Aorta (tissue), 5 donors: ENCODE measurements around the gene LMO7. TPM values are rescaled to one million over a fixed set of nuclear protein-coding genes. Genes with fewer than 3 reads are reported as not detected.

ENCODE experiments used
- ATAC-seq: fragments of 200-7000 bp; cut with Tn5 transposase; one replicate; pipeline ENCODE4 v1.9.1; 2022; ENCODE audit warnings: moderate library complexity; ENCODE audit not compliant: low FRiP score
- DNase-seq, 2 donors: peaks; one replicate each; pipeline ENCODE4 v3.0.0-alpha.2; 2020
- H3K27ac ChIP-seq, 2 donors: one replicate each; pipeline ENCODE4 v1.5.1; 2013; ENCODE audit warnings: low read length in 2 of 2, mild to moderate bottlenecking in 2 of 2, moderate library complexity in 2 of 2, control low read depth in 1 of 2, inconsistent platforms in 1 of 2, low read depth in 1 of 2
- H3K27me3 ChIP-seq, 2 donors: one replicate each; pipeline ENCODE4 v1.6.1; 2013; ENCODE audit warnings: control low read depth in 1 of 2, low read length in 1 of 2, mild to moderate bottlenecking in 1 of 2, moderate library complexity in 1 of 2; ENCODE audit not compliant: insufficient read depth in 2 of 2, control insufficient read depth in 1 of 2
- H3K36me3 ChIP-seq, 2 donors: one replicate each; pipeline ENCODE4 v1.6.1; 2013; ENCODE audit warnings: control low read depth in 1 of 2, low read length in 1 of 2, mild to moderate bottlenecking in 1 of 2; ENCODE audit not compliant: insufficient read depth in 2 of 2, control insufficient read depth in 1 of 2
- H3K4me1 ChIP-seq, 2 donors: one replicate each; pipeline ENCODE4 v1.6.1; 2013; ENCODE audit warnings: low read length in 2 of 2, control low read depth in 1 of 2, mild to moderate bottlenecking in 1 of 2, moderate library complexity in 1 of 2; ENCODE audit not compliant: insufficient read depth in 2 of 2, control insufficient read depth in 1 of 2
- H3K4me3 ChIP-seq, 2 donors: one replicate each; pipeline ENCODE4 v1.5.1; 2013; ENCODE audit warnings: low read length in 2 of 2, control low read depth in 1 of 2, mild to moderate bottlenecking in 1 of 2
- H3K9me3 ChIP-seq: one replicate; pipeline ENCODE4 v1.6.1; 2013; ENCODE audit warnings: mild to moderate bottlenecking, low read length; ENCODE audit not compliant: control insufficient read depth
- WGBS, 2 donors: extraction: QIAGEN DNeasy Blood & Tissue Kit; methylation state at CpG; one replicate each; pipeline ENCODE4 v1.1.7; 2013; 5-methylcytosine and 5-hydroxymethylcytosine counted together
- intact Hi-C, 2 donors: fragments of 100-400 bp; cut with DNase I; formaldehyde crosslinking; loops; one replicate each; pipeline versions ENCODE4 v1.14.2 to v1.15.0; 2022
- polyA plus RNA-seq, 2 donors: library from polyadenylated mRNA; stranded (reverse); fragments of 200-250 nt; gene quantifications; one replicate each; pipeline ENCODE4 v1.2.3, GENCODE V29; 2013
- total RNA-seq, 2 donors: library from RNA; stranded (reverse); fragmentation: NEBNext Ultra II Directional; extraction: Animal tissue kit (Norgen Biotek cat#: 25700); gene quantifications; one replicate each; pipeline ENCODE4 v1.2.1, GENCODE V29; 2021
- donor health status: healthy with polysubstance abuse.
- donor health status: Bipolar disorder and iron deficiency.
- donor health status: DM: no; HTN: no; CAD: no.
- donor health status: DM: no; HTN: no; CAD: no.
- donor health status: DM: yes; HTN: yes; CAD: no.

Gene LMO7
- total and polyA plus RNA-seq, 4 donors: 31.7 to 76.8 (median 55.9) TPM

DNA sequence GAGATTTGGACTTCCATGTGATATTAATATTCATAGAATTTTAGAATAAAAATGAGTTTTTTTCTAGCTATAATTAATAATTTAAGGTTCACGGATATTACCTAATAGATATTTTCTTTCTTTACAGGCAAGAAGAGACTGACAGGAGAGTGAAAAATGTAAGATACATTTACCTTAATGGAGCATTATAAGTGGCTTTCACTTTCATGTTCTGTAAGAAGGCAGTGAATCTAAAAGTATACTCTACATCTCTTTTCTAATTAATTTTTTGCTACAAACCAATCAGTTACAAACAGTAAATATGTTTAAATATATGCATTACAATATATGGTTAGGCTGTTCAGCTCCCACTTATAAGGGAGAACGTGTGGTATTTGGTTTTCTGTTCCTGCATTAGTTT lies 159.1 kb downstream of the LMO7 start:
- WGBS, 2 donors: 94 to 98% methylated on average over 2 of the region's 2 CpGs
- intact Hi-C loops: no loop called here
- no peak for DNase-seq

DNA sequence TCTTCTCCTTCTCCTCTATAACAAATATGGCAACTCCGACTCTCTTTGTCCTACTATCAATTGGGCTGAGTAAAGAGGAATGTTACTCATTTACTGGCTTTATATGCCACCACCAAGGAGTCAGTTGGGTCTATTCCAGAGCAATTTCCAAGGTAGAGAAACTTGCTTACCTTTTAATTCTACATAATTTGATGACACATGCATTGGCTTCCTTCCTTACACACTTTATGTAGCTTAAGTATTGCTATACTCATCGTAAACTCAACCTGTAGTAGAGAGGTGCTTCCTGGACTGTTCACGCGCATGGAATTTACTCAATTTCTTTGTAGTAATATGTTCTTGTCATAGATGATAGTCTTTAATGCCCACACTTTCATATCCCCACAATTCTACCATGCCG lies 160.7 kb downstream of the LMO7 start:
- WGBS, 2 donors: 96 to 100% methylated on average over 5 of the region's 5 CpGs
- intact Hi-C loops: no loop called here

More for the DNA sequence above, 159.1 kb downstream of the LMO7 start:
- no peaks in the 10 kb centered on the region for H3K4me1 ChIP-seq
- H3K36me3 ChIP-seq: no peaks in the 10 kb centered on the region
- no peaks in the 10 kb centered on the region for H3K27me3 ChIP-seq
- no peaks in the 10 kb centered on the region for H3K9me3 ChIP-seq
- H3K27ac ChIP-seq: no peak overlapping the region
- H3K4me3 ChIP-seq: no peak overlapping the region
- no peak for ATAC-seq

DNA sequence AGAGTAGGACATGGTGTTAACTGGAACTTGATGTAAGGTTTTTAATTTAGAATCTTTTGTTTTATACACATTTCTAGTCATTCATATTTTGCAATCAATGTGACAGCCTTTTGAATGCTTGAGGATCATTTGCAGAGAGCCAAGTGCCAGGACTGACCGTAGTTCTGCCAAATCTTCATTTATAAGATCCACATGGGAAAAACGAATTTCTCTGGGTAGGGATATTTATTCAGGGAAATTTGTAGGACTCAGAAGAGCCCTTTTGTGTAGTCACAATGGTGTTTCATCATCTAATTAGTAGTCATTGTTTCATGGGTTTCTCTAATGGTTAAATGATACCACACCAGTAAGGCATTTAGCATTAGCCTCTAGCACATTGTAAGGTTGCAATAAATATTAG lies 161.1 kb downstream of the LMO7 start:
- H3K27ac ChIP-seq: no peak overlapping the region
- H3K27me3 ChIP-seq: no peaks in the 10 kb centered on the region
- no peaks in the 10 kb centered on the region for H3K9me3 ChIP-seq
- DNase-seq (no peak), ATAC-seq (no peak)
- H3K36me3 ChIP-seq: no peaks in the 10 kb centered on the region
- 74 to 83% methylated on average over 2 of the region's 2 CpGs for WGBS, 2 donors
- no peak overlapping the region for H3K4me3 ChIP-seq
- H3K4me1 ChIP-seq: no peaks in the 10 kb centered on the region
- intact Hi-C loops: no loop called here

More for the DNA sequence above, 160.7 kb downstream of the LMO7 start:
- no peaks in the 10 kb centered on the region for H3K36me3 ChIP-seq
- ATAC-seq (no peak), DNase-seq (no peak)
- no peaks in the 10 kb centered on the region for H3K27me3 ChIP-seq
- no peaks in the 10 kb centered on the region for H3K9me3 ChIP-seq
- no peak overlapping the region for H3K27ac ChIP-seq
- H3K4me3 ChIP-seq: no peak overlapping the region
- H3K4me1 ChIP-seq: no peaks in the 10 kb centered on the region

DNA sequence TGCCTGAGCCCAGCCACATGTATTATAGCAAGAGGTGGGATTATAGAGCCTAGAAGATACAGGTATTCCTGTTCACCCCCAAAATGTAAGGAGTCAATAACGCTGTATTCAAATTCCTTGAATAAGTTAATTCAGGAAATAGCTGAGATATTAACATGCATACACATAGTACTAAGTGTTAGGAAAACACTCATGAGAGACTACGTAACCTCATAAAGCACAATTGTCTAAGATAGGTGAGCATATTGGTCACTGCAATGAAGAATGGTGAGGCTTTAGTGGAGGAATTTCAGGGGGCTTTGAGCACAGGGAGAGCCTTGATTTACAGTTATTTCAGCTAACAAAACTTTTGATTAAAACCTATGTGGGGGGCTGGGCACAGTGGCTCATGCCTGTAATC lies 161.6 kb downstream of the LMO7 start:
- no peaks in the 10 kb centered on the region for H3K36me3 ChIP-seq
- no peak for DNase-seq
- 88 to 95% methylated on average over 2 of the region's 2 CpGs for WGBS, 2 donors
- ATAC-seq: no peak
- H3K27ac ChIP-seq: no peak overlapping the region
- no peaks in the 10 kb centered on the region for H3K9me3 ChIP-seq
- H3K4me3 ChIP-seq: no peak overlapping the region
- no peaks in the 10 kb centered on the region for H3K27me3 ChIP-seq
- intact Hi-C loops: no loop called here
- no peaks in the 10 kb centered on the region for H3K4me1 ChIP-seq

DNA sequence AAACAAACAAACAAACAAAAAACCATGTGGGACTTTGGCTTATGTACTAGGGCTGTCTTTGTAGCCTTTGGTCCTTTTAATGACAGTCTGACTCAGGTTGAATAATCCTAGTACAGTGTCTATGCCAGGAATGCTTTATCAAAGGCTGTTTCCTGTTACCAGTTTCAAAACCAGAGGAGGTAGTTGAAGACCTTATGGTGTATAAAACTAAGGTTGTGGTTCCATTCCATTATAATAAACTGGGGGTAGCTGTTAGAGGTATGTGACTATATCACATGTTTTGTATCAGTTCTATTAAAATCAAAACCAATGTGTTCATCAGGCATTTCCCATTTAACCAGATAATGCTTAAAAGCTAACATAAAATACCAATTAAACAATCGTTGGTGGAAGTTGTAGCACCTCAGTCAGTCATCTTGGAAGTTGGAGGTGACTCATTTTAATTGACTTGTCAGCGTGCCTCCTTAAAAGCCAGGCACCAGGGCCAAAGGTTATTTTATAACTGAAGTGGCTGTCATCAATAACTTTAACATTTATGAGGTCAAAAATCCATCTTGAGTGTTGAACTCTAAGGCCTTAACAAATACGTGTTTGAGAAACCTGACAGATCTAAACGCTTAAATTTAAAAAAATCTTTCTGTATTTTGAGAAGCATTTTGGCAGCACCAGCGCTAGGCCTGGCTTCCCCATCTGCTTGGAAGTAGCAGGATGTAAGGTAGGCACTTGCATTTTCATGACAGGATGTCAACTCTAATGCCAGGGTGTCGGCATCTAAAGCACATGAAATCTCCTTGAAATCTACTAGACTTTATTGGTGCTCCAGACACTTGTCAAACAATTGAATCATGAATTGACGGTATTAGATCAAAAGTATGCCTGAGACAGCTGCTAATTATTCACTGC lies 162.5 kb downstream of the LMO7 start:
- intact Hi-C loops: no loop called here
- ATAC-seq: no peak

DNA sequence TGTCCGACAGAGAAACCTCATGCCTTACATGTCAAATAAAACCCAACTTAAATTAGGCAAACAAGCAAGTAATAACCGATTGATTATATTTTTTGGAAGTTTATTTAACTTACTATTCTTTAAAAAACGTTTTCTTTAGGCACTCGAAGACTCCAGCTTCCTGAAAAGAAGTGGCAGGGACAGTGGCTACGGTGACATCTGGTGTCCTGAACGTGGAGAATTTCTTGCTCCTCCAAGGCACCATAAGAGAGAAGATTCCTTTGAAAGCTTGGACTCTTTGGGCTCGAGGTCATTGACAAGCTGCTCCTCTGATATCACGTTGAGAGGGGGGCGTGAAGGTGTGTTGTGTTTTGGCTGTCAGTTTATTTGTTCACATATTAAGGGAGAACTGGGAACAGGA lies 164.4 kb downstream of the LMO7 start:
- ATAC-seq (no peak), DNase-seq (no peak)
- H3K27me3 ChIP-seq: no peaks in the 10 kb centered on the region
- H3K4me1 ChIP-seq: peaks cover 0 to 2% of the 10 kb centered on the region in 2 donors
- no peaks in the 10 kb centered on the region for H3K9me3 ChIP-seq
- H3K4me3 ChIP-seq: peak overlapping the region in 1 of 2 donors; percentile 54
- WGBS, 2 donors: 38 to 46% methylated on average over 9 of the region's 9 CpGs
- intact Hi-C loops: loop anchor here (5.0 kb wide), 2 partner anchors 33 to 38 kb away; no protein-coding TSS in a partner anchor
- peak overlapping the region; percentile 40 to 59 for H3K27ac ChIP-seq
- no peaks in the 10 kb centered on the region for H3K36me3 ChIP-seq

More for the DNA sequence above, 162.5 kb downstream of the LMO7 start:
- Histone ChIP-seq H3K27ac (no peak overlapping the region), H3K9me3 (no peaks in the 10 kb centered on the region), H3K27me3 (no peaks in the 10 kb centered on the region), H3K36me3 (no peaks in the 10 kb centered on the region), H3K4me1 (no peaks in the 10 kb centered on the region), H3K4me3 (no peak overlapping the region)
- 66 to 71% methylated on average over 7 of the region's 7 CpGs for WGBS, 2 donors
- DNase-seq: no peak

DNA sequence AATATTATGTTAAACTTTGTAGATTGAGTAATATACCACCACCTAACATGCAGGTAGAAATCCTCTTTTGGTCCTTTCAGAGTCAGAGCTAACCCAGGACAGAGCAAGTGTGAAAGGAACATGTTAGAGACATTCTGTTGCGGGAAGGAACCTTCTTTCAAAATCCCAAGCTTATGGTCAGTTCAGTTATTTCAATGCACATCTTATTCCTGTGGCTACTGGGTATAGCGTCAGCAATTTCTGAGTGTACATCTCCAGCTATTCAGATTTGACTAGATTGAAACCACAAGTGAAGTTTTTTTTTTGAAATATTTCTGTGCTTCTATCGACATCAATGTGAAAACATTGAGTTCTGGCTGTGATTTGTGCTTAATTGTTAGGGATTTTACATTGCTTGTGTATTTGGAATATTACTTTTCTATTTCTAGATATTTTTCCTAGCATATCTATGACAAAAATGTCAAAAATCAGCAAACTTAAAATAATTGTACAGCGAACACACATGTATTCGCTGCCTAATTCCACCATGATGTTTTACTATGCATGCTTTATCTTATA lies 165.3 kb downstream of the LMO7 start:
- H3K4me1 ChIP-seq: peaks cover 0 to 2% of the 10 kb centered on the region in 2 donors
- intact Hi-C loops: loop anchor here (5.0 kb wide), 2 partner anchors 34 to 39 kb away; no protein-coding TSS in a partner anchor
- no peaks in the 10 kb centered on the region for H3K27me3 ChIP-seq
- WGBS, 2 donors: 47 to 69% methylated on average over 5 of the region's 5 CpGs
- ATAC-seq: no peak
- no peaks in the 10 kb centered on the region for H3K9me3 ChIP-seq
- H3K36me3 ChIP-seq: no peaks in the 10 kb centered on the region
- H3K4me3 ChIP-seq: no peak overlapping the region
- DNase-seq: no peak
- no peak overlapping the region for H3K27ac ChIP-seq

DNA sequence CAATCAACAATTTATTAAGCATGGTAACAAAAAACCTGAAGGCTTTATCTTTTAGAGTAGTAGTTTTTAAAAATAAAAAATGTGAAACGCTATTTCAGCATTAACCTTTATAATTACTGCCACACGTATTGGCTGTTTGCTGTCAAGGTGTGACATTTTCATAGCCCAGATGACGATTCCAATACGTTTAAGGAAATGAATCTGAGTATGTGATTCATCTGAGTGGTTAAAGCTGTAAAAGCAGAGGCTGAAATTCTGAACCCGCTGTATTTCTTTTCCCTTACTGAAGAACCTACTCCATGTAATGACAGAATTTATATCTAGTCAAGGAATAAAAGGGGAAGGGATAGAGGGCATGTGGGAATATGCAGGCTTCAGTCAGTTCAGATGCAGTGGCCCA lies 166.0 kb downstream of the LMO7 start:
- ATAC-seq: no peak
- H3K27ac ChIP-seq: peak overlapping the region in 1 of 2 donors; percentile 30
- H3K4me1 ChIP-seq: peaks cover 2 to 4% of the 10 kb centered on the region in 2 donors
- WGBS, 2 donors: 77 to 79% methylated on average over 5 of the region's 5 CpGs
- intact Hi-C loops: loop anchor here (5.0 kb wide), 2 partner anchors 35 to 40 kb away; no protein-coding TSS in a partner anchor
- DNase-seq: no peak
- H3K9me3 ChIP-seq: no peaks in the 10 kb centered on the region
- no peaks in the 10 kb centered on the region for H3K36me3 ChIP-seq
- H3K27me3 ChIP-seq: no peaks in the 10 kb centered on the region
- H3K4me3 ChIP-seq: no peak overlapping the region
